Lower leg skin (tissue), 3 donors: ENCODE results near the gene SLC25A13.

Source experiments
- CTCF ChIP-seq, 3 donors: fragments of 450-650 bp; IDR thresholded peaks; one replicate each; pipeline ENCODE4 v1.5.1; 2016; ENCODE audit warnings: antibody characterized with exemption in 3 of 3, mild to moderate bottlenecking in 3 of 3, moderate library complexity in 2 of 3
- POLR2A ChIP-seq, 2 donors: fragments of 450-650 bp; IDR thresholded peaks; one replicate each; pipeline ENCODE4 v1.6.1; 2016 to 2017; ENCODE audit warnings: antibody characterized with exemption in 2 of 2, mild to moderate bottlenecking in 1 of 2, moderate library complexity in 1 of 2

- TF ChIP-seq POLR2A (IDR thresholded peaks at IDR 0.05): no peak
- TF ChIP-seq CTCF (IDR thresholded peaks at IDR 0.05): no peak
Measured at GRCh38 chr7:96315125-96315512, 6.8 kb downstream of the SLC25A13 start.
